ENCODE measurements around the gene KIRREL3. TPM values are rescaled to one million over a fixed set of nuclear protein-coding genes. Genes with fewer than 3 reads are reported as not detected.

Gene KIRREL3
- total RNA-seq, 3 donors from 2014 or later = 0.32 to 0.33 TPM; not detected in 1

GRCh38 chr11:126683766-126684728, 316.5 kb downstream of the KIRREL3 start:
- TF ChIP-seq POLR2AphosphoS5 (IDR thresholded peaks at IDR 0.05) = no peak
- no peak for TF ChIP-seq POLR2A (IDR thresholded peaks at IDR 0.05)
- TF ChIP-seq CTCF (IDR thresholded peaks at IDR 0.05) = no peak
- Histone ChIP-seq H3K27me3 (no peaks in the 10 kb centered on the region), H3K9me3 (no peaks in the 10 kb centered on the region), H3K27ac (no peak overlapping the region), H3K4me1 (no peaks in the 10 kb centered on the region), H3K36me3 (no peaks in the 10 kb centered on the region), H3K4me3 (no peak overlapping the region)
- DNase-seq (ENCODE audit: low spot score in 2 of 2) = no peak
- intact Hi-C loops (cut with DNase I; ENCODE audit: low total_unique reads) = no loop called here

- H3K27ac ChIP-seq = no peak overlapping the region
- DNase-seq (ENCODE audit: low spot score in 2 of 2) = no peak
- TF ChIP-seq POLR2A (IDR thresholded peaks at IDR 0.05) = no peak
- no peak for TF ChIP-seq POLR2AphosphoS5 (IDR thresholded peaks at IDR 0.05)
- TF ChIP-seq CTCF (IDR thresholded peaks at IDR 0.05) = no peak
- no peaks in the 10 kb centered on the region for H3K27me3 ChIP-seq
- H3K4me3 ChIP-seq = no peak overlapping the region
- H3K36me3 ChIP-seq = no peaks in the 10 kb centered on the region
- no peaks in the 10 kb centered on the region for H3K4me1 ChIP-seq
- intact Hi-C loops (cut with DNase I; ENCODE audit: low total_unique reads) = loop anchor here (1.0 kb wide), 1 partner anchor 25 kb away; no protein-coding TSS in a partner anchor
- H3K9me3 ChIP-seq = no peaks in the 10 kb centered on the region
These were observed 318.0 kb downstream of the KIRREL3 start for GRCh38 chr11:126682590-126682989.

GRCh38 chr11:126680700-126681099, 319.9 kb downstream of the KIRREL3 start:
- Histone ChIP-seq H3K9me3 (no peaks in the 10 kb centered on the region), H3K27ac (no peak overlapping the region), H3K4me1 (no peaks in the 10 kb centered on the region), H3K36me3 (no peaks in the 10 kb centered on the region), H3K4me3 (no peak overlapping the region), H3K27me3 (no peaks in the 10 kb centered on the region)
- intact Hi-C loops (cut with DNase I; ENCODE audit: low total_unique reads) = no loop called here
- DNase-seq (ENCODE audit: low spot score in 2 of 2) = no peak
- TF ChIP-seq POLR2A (IDR thresholded peaks at IDR 0.05) (no peak), CTCF (IDR thresholded peaks at IDR 0.05) (no peak), POLR2AphosphoS5 (IDR thresholded peaks at IDR 0.05) (no peak)

GRCh38 chr11:126680131-126680530, 320.4 kb downstream of the KIRREL3 start:
- Histone ChIP-seq H3K9me3 (no peaks in the 10 kb centered on the region), H3K4me1 (no peaks in the 10 kb centered on the region), H3K27ac (no peak overlapping the region), H3K27me3 (no peaks in the 10 kb centered on the region), H3K36me3 (no peaks in the 10 kb centered on the region), H3K4me3 (no peak overlapping the region)
- no peak for DNase-seq (ENCODE audit: low spot score in 2 of 2)
- intact Hi-C loops (cut with DNase I; ENCODE audit: low total_unique reads) = no loop called here
- no peak for TF ChIP-seq POLR2AphosphoS5 (IDR thresholded peaks at IDR 0.05)
- no peak for TF ChIP-seq CTCF (IDR thresholded peaks at IDR 0.05)
- no peak for TF ChIP-seq POLR2A (IDR thresholded peaks at IDR 0.05)

- H3K4me3 ChIP-seq = no peak overlapping the region
- H3K9me3 ChIP-seq = no peaks in the 10 kb centered on the region
- no peaks in the 10 kb centered on the region for H3K4me1 ChIP-seq
- no peak for TF ChIP-seq POLR2AphosphoS5 (IDR thresholded peaks at IDR 0.05)
- no peak for TF ChIP-seq POLR2A (IDR thresholded peaks at IDR 0.05)
- TF ChIP-seq CTCF (IDR thresholded peaks at IDR 0.05) = no peak
- H3K36me3 ChIP-seq = no peaks in the 10 kb centered on the region
- no peaks in the 10 kb centered on the region for H3K27me3 ChIP-seq
- H3K27ac ChIP-seq = no peak overlapping the region
- no peak for DNase-seq (ENCODE audit: low spot score in 2 of 2)
- intact Hi-C loops (cut with DNase I; ENCODE audit: low total_unique reads) = no loop called here
These were observed 321.5 kb downstream of the KIRREL3 start for GRCh38 chr11:126679033-126679432.
